SK-N-MC (cell line): ENCODE data around the gene CPSF3.
"Not testable (repeated sequence)": the region's sequence is repeated elsewhere in the genome, so short reads cannot be mapped to it uniquely, and the experiment has no call there.

Experiments
- EZH2 ChIP-seq: fragments of 200-600 bp; sonication (generic); IDR thresholded peaks from one replicate; pipeline ENCODE4 v1.6.1; 2017; ENCODE audit warnings: antibody characterized with exemption
- POLR2AphosphoS5 ChIP-seq: IDR thresholded peaks from 2 replicates; pipeline ENCODE4 v1.6.1; 2012; ENCODE audit warnings: mild to moderate bottlenecking, low read depth, low read length, borderline replicate concordance

DNA sequence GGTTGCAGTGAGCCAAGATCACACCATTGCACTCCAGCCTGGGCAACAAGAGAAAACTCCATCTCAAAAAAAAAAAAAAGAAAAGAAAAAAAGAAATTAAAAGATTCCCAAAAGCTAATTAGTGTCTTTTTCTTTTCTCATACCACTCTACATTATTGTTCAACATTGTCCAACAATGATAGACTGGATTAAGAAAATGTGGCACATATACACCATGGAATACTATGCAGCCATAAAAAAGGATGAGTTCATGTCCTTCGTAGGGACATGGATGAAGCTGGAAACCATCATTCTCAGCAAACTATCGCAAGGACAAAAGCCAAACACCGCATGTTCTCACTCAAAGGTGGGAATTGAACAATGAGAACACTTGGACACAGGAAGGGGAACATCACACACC is 90.5 kb downstream of the CPSF3 start:
- not testable (repeated sequence) for TF ChIP-seq EZH2, POLR2AphosphoS5
